ENCODE results near the gene GOLGA2.

Gene GOLGA2

DNA sequence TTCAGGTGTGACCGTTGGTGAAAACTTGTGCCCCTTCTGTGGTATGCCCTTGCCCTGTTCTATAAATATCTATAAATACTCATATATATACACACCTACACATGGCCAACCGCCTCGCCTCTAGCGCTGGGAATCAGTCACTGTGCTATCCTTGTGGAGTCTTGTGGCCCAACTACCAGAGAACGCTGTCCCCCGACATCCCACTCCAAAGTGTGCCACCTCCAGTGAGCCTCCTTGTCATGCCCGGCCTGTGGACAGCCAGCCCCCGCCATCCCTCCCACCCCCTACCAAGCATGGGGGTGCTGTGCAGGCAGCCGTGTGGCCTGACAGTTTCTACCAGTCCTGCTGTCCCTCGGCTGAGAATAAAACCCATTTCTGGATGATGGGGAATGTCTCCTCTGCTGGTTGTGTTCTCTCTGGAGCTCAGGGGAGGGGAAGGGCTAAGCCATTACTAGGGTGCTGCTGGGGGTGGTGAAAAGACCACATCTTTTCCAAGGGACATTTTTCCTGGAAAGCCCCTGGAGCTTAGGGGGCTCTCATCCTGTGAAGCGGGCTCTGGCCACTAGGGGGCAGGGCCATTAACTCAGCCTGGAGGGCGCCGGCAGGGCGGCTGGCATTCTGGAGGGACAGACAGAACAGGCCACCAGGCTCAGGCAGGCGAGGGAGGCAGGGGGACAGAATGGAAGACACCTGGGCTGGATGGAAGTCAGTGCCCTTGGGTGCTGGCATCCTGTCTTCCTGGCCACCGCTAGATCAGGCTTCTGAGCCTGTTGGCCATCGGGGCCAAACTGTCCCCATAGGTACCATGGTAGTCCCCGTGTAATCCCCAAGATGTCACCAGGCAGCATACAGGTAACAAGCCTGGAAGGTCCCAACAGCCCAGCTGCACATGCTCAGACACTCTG is 20.7 kb downstream of the GOLGA2 start:
- peaks cover 10% of the 10 kb centered on the region for H3K4me1 ChIP-seq (ENCODE audit: control insufficient read depth, insufficient read depth, low read length)
- no peaks in the 10 kb centered on the region for H3K9me3 ChIP-seq (ENCODE audit: control insufficient read depth in 2 of 2, low read length in 2 of 2)
- H3K36me3 ChIP-seq (ENCODE audit: control insufficient read depth in 2 of 2, insufficient read depth in 2 of 2, low read length in 2 of 2): peaks cover 21 to 27% of the 10 kb centered on the region in 2 donors
- H3K9ac ChIP-seq (ENCODE audit: low read length in 2 of 2): no peak overlapping the region
- no peak overlapping the region for H3K27ac ChIP-seq (ENCODE audit: low read length)
- H3K27me3 ChIP-seq (ENCODE audit: control insufficient read depth in 1 of 2, insufficient read depth in 2 of 2, low read length in 2 of 2): peaks cover 10 to 13% of the 10 kb centered on the region in 2 donors
- no peak overlapping the region for H3K4me3 ChIP-seq (ENCODE audit: low read length in 2 of 2)

DNA sequence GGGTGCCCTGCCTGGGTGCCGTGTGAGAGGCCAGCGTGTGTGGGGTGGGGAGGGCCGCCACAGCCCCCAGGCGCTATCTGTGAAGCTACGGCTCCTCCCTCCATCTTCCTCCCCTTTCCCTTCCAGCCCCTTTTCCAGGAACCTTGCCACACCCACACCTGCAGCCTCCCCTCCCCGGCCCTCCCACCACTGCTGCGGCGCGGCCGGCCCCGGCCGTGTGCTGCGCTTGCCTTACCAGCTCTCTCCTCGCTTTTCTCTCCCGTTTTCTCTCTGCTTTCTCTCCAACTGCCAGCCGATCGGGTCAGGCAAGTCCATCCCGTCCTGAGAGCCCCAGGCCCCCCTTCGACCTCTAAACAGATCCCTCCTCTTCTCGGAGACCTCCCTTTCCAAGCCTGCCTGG is 21.4 kb downstream of the GOLGA2 start:
- H3K9me3 ChIP-seq (ENCODE audit: control insufficient read depth in 2 of 2, low read length in 2 of 2): no peaks in the 10 kb centered on the region
- peaks cover 13% of the 10 kb centered on the region for H3K4me1 ChIP-seq (ENCODE audit: control insufficient read depth, insufficient read depth, low read length)
- H3K9ac ChIP-seq (ENCODE audit: low read length in 2 of 2): no peak overlapping the region
- no peak overlapping the region for H3K4me3 ChIP-seq (ENCODE audit: low read length in 2 of 2)
- H3K27ac ChIP-seq (ENCODE audit: low read length): no peak overlapping the region
- H3K36me3 ChIP-seq (ENCODE audit: control insufficient read depth in 2 of 2, insufficient read depth in 2 of 2, low read length in 2 of 2): peaks cover 14 to 20% of the 10 kb centered on the region in 2 donors
- H3K27me3 ChIP-seq (ENCODE audit: control insufficient read depth in 1 of 2, insufficient read depth in 2 of 2, low read length in 2 of 2): peaks cover 10 to 13% of the 10 kb centered on the region in 2 donors

DNA sequence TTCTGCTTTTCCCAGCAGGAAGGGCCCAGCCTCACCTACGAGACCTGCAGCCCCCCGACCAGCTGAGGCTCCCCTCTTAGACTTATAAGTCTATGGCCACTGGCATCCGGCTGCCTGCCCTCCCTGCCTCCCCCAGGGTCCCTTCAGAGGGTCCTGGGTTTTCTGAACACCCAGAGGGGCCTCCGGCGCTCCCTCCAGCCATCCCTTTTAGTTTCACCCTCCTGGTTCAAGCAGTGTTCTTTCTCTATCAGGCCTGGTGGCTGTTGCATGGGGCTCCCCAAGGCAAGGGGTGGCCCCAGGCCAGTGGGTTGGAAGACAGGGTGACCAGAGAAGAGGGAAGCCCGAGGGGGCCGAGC is 21.8 kb downstream of the GOLGA2 start:
- Histone ChIP-seq H3K36me3 (ENCODE audit: control insufficient read depth in 2 of 2, insufficient read depth in 2 of 2, low read length in 2 of 2) (peaks cover 12 to 16% of the 10 kb centered on the region in 2 donors), H3K4me3 (ENCODE audit: low read length in 2 of 2) (no peak overlapping the region), H3K27ac (ENCODE audit: low read length) (no peak overlapping the region)

DNA sequence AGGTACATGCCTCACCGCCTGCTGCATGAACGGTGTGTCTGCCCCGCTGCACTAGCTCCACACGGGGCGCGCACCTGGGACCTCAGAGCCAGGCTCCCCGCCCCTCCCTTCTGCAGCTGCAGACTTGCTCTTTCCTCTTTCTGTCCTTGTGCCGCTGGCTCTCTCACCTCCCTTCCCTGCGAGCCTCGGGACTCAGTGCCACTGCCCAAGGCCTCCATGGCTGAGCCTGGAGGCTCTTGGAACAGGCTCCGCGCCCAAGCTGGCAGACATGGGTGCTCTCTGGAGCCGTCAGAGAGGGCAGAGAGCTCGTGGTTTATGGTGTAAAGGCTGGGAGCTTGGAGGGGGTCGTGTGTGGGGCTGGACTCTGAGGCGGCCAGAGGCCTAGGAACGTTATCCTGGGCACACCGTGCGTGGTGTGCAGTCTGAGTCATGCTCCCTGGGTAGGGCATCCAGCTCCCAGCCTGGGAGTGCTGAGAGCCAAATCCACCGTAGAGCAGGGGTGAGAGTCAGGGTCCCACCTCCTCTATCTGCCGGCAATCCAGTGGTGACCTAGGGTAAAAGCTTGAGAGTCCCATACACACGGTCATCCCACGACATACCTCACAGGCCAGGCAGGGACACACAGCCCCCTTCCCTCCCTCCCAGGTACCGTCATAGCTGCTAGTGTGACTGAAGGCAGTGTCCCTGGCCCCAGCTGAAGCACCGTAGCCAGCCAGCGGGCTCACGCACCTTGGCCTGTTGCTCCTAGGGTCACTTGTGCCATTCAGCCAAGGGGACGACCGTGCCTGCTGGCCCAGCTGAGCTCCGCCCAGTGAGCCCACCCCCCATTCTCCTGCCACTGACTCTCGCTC is 22.4 kb downstream of the GOLGA2 start:
- Histone ChIP-seq H3K4me3 (ENCODE audit: low read length in 2 of 2) (no peak overlapping the region), H3K9ac (ENCODE audit: low read length in 2 of 2) (no peak overlapping the region), H3K27ac (ENCODE audit: low read length) (no peak overlapping the region), H3K27me3 (ENCODE audit: control insufficient read depth in 1 of 2, insufficient read depth in 2 of 2, low read length in 2 of 2) (peaks cover 10 to 13% of the 10 kb centered on the region in 2 donors), H3K4me1 (ENCODE audit: control insufficient read depth, insufficient read depth, low read length) (peaks cover 13% of the 10 kb centered on the region), H3K9me3 (ENCODE audit: control insufficient read depth in 2 of 2, low read length in 2 of 2) (no peaks in the 10 kb centered on the region), H3K36me3 (ENCODE audit: control insufficient read depth in 2 of 2, insufficient read depth in 2 of 2, low read length in 2 of 2) (peaks cover 10 to 12% of the 10 kb centered on the region in 2 donors)

More for the DNA sequence above, 21.8 kb downstream of the GOLGA2 start:
- Histone ChIP-seq H3K9me3 (ENCODE audit: control insufficient read depth in 2 of 2, low read length in 2 of 2) (no peaks in the 10 kb centered on the region), H3K27me3 (ENCODE audit: control insufficient read depth in 1 of 2, insufficient read depth in 2 of 2, low read length in 2 of 2) (peaks cover 10 to 13% of the 10 kb centered on the region in 2 donors), H3K4me1 (ENCODE audit: control insufficient read depth, insufficient read depth, low read length) (peaks cover 13% of the 10 kb centered on the region), H3K9ac (ENCODE audit: low read length in 2 of 2) (no peak overlapping the region)

DNA sequence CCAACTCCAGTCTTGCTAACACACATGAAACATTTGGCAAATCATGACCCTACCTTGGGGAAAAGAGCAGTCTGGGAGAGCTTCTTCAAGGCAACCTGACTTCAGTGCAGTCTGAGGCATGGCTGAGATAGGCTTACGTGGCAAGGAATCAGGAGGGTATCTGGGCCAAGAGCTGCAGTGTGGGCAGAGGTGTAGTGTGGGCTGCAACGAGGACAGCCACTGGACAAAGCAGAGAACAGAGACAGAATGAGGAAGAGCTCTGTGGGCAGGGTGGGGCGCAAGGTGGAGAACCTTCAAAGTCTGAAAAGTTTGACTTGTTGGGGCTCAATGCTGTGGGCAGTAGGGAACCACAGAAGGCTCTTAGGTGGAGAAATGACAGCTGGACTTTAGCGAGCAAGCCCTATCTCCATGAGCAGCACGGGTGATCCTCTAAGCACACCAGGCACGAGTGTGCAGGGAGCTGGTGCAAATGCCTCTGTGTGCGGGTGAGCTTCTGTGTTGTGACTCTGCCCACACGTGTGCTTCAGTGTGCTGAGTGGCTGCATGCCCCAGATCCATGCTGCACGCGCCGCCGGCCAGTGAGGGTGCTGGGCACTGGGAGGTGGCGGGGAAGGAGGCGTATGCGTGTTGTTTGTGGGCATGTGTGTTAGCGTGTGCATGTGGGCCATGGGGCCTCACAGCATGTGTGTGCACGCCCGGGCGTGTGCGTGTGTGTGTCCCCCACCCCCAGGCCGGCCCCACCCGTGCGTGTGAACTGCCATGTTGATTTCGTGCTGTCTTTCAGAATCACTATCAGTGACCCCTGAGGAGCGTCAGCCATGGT is 23.3 kb downstream of the GOLGA2 start:
- H3K4me1 ChIP-seq (ENCODE audit: control insufficient read depth, insufficient read depth, low read length): peaks cover 13% of the 10 kb centered on the region
- no peak overlapping the region for H3K27ac ChIP-seq (ENCODE audit: low read length)
- H3K4me3 ChIP-seq (ENCODE audit: low read length in 2 of 2): no peak overlapping the region
- peaks cover 10 to 13% of the 10 kb centered on the region in 2 donors for H3K27me3 ChIP-seq (ENCODE audit: control insufficient read depth in 1 of 2, insufficient read depth in 2 of 2, low read length in 2 of 2)
- no peaks in the 10 kb centered on the region for H3K9me3 ChIP-seq (ENCODE audit: control insufficient read depth in 2 of 2, low read length in 2 of 2)
- no peak overlapping the region for H3K9ac ChIP-seq (ENCODE audit: low read length in 2 of 2)
- H3K36me3 ChIP-seq (ENCODE audit: control insufficient read depth in 2 of 2, insufficient read depth in 2 of 2, low read length in 2 of 2): peaks cover 4% of the 10 kb centered on the region in 2 donors

DNA sequence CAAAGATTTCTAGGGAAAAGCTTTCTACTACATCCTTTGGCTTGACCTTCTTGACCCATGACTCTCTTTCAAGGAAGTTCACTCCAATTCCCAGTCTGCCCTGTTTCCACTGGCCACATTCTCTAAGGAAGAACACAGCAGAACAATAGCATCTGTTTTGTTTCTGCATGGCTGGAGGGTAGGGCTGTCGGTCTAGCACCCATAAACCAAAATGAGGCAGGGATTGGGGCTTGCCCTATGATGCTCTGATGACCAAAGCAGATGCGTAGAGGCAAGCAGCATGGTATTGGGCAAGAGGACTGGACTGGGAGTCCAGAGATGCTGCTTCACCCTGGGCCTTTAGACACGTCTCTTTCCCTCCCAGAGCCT is 24.1 kb downstream of the GOLGA2 start:
- no peaks in the 10 kb centered on the region for H3K9me3 ChIP-seq (ENCODE audit: control insufficient read depth in 2 of 2, low read length in 2 of 2)
- H3K4me1 ChIP-seq (ENCODE audit: control insufficient read depth, insufficient read depth, low read length): peaks cover 13% of the 10 kb centered on the region
- H3K27ac ChIP-seq (ENCODE audit: low read length): no peak overlapping the region
- peaks cover 10 to 13% of the 10 kb centered on the region in 2 donors for H3K27me3 ChIP-seq (ENCODE audit: control insufficient read depth in 1 of 2, insufficient read depth in 2 of 2, low read length in 2 of 2)
- H3K4me3 ChIP-seq (ENCODE audit: low read length in 2 of 2): no peak overlapping the region
- no peaks in the 10 kb centered on the region for H3K36me3 ChIP-seq (ENCODE audit: control insufficient read depth in 2 of 2, insufficient read depth in 2 of 2, low read length in 2 of 2)
- H3K9ac ChIP-seq (ENCODE audit: low read length in 2 of 2): no peak overlapping the region

DNA sequence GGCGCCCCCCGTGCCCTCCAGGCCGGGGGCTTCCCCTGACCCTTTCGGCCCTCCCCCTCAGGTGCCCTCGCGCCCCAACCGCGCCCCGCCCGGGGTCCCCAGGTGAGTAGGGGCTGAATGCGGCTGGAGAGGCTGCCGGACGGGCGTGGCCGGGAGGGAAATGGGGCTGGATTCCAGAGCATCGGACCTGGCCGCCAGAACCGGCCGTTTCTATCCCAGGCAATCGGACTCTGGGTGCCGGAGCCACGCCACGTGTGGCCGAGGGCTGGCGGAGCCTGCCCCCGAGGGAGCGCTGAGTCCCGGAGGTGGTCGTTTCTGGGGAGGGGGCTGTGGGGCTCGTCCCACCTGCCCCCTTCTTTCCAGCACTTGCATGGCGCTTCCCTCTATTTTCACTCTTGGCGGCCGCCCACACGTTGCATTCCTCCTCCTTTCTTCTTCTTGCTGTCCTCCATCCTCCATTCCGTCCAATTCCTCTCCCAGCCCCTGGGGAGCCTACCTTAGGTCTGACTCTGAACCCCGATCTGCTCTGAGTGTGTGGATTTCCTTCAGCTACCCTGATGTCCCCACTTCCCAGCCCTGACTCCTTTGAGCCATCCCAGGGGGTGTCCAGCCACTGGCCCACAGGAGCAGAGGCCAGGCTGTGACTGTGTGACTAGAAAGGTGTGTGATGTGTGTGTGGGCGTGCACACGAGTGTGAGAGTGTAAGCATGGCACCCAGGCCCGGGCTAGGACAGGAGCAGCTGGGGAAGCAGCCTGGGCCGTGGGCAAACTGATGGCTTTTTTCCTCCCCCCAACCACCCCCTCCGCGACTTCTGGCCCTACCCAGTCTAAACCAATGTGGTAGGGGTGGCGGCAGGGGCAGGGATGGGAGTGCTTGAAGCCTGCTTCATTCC is 24.7 kb downstream of the GOLGA2 start:
- Histone ChIP-seq H3K9ac (ENCODE audit: low read length in 2 of 2) (no peak overlapping the region), H3K4me1 (ENCODE audit: control insufficient read depth, insufficient read depth, low read length) (peaks cover 13% of the 10 kb centered on the region), H3K27ac (ENCODE audit: low read length) (no peak overlapping the region), H3K9me3 (ENCODE audit: control insufficient read depth in 2 of 2, low read length in 2 of 2) (no peaks in the 10 kb centered on the region), H3K27me3 (ENCODE audit: control insufficient read depth in 1 of 2, insufficient read depth in 2 of 2, low read length in 2 of 2) (peaks cover 10 to 13% of the 10 kb centered on the region in 2 donors), H3K4me3 (ENCODE audit: low read length in 2 of 2) (no peak overlapping the region), H3K36me3 (ENCODE audit: control insufficient read depth in 2 of 2, insufficient read depth in 2 of 2, low read length in 2 of 2) (no peaks in the 10 kb centered on the region)

DNA sequence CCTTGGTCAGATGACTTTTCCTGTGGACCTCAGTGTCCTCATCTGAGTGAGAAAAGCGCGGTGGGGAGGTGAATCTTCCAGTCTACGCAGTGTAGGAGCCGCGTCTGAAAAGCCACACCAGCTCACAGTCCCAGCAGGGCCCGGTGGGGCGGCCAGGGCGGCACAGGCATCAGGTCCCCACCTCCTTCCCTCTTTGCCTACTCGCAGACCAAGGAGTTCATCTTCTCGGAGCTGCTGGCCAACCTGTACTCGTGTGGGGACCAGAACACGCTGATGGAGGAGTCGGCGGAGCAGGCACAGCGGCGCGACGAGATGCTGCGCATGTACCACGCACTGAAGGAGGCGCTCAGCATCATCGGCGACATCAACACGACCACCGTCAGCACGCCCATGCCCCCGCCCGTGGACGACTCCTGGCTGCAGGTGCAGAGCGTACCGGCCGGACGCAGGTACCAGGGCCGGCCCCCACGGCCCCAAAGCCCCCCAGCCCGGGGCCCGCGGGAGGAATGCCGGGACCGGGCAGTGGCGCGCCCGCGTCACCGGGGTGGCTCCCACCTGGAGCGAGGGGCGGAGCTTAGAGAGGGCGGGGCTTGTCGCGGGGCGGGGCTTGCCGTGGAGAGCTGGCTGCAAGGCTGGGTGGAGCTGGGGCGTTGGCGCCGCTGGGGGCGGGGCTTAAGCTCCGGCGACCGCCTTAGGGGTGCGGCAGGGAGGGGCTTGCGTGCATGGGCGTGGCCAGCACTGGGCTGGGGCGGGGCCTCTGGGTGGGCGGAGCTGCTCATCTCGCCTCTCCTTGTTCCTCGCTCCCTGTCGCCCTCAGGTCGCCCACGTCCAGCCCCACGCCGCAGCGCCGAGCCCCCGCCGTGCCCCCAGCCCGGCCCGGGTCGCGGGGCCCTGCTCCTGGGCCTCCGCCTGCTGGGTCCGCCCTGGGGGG is 25.6 kb downstream of the GOLGA2 start:
- Histone ChIP-seq H3K4me3 (ENCODE audit: low read length in 2 of 2) (no peak overlapping the region), H3K9ac (ENCODE audit: low read length in 2 of 2) (no peak overlapping the region), H3K27ac (ENCODE audit: low read length) (no peak overlapping the region), H3K36me3 (ENCODE audit: control insufficient read depth in 2 of 2, insufficient read depth in 2 of 2, low read length in 2 of 2) (no peaks in the 10 kb centered on the region), H3K9me3 (ENCODE audit: control insufficient read depth in 2 of 2, low read length in 2 of 2) (no peaks in the 10 kb centered on the region), H3K4me1 (ENCODE audit: control insufficient read depth, insufficient read depth, low read length) (peaks cover 18% of the 10 kb centered on the region), H3K27me3 (ENCODE audit: control insufficient read depth in 1 of 2, insufficient read depth in 2 of 2, low read length in 2 of 2) (peaks cover 10 to 13% of the 10 kb centered on the region in 2 donors)

DNA sequence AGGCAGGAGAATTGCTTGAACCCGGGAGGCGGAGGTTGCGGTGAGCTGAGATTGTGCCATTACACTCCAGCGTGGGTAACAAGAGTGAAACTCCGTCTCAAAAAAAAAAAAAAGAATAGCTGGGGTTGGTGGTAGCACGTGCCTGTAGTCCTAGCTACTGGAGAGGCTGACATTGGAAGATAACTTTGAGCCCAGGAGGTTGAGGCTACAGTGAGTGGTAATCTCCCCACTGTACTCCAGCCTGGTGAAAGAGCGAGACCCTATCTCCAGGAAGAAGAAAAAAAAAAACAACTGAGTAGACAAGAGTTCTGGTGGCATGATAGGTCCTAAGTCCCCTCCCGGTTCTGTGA is 26.3 kb downstream of the GOLGA2 start:
- no peak overlapping the region for H3K4me3 ChIP-seq (ENCODE audit: low read length in 2 of 2)
- no peaks in the 10 kb centered on the region for H3K9me3 ChIP-seq (ENCODE audit: control insufficient read depth in 2 of 2, low read length in 2 of 2)
- H3K27me3 ChIP-seq (ENCODE audit: control insufficient read depth in 1 of 2, insufficient read depth in 2 of 2, low read length in 2 of 2): peaks cover 10 to 13% of the 10 kb centered on the region in 2 donors
- no peaks in the 10 kb centered on the region for H3K36me3 ChIP-seq (ENCODE audit: control insufficient read depth in 2 of 2, insufficient read depth in 2 of 2, low read length in 2 of 2)
- H3K4me1 ChIP-seq (ENCODE audit: control insufficient read depth, insufficient read depth, low read length): peaks cover 18% of the 10 kb centered on the region
- no peak overlapping the region for H3K9ac ChIP-seq (ENCODE audit: low read length in 2 of 2)
- H3K27ac ChIP-seq (ENCODE audit: low read length): no peak overlapping the region

Data from stomach smooth muscle (tissue), 2 donors.